ENCODE measurements around the gene CCDC172. TPM values are rescaled to one million over a fixed set of nuclear protein-coding genes. Genes with fewer than 3 reads are reported as not detected.
"Not testable (repeated sequence)": the region's sequence is repeated elsewhere in the genome, so short reads cannot be mapped to it uniquely, and the experiment has no call there.

Gene CCDC172
- total RNA-seq, 2 experiments from 2014 or later, result not detected

DNA sequence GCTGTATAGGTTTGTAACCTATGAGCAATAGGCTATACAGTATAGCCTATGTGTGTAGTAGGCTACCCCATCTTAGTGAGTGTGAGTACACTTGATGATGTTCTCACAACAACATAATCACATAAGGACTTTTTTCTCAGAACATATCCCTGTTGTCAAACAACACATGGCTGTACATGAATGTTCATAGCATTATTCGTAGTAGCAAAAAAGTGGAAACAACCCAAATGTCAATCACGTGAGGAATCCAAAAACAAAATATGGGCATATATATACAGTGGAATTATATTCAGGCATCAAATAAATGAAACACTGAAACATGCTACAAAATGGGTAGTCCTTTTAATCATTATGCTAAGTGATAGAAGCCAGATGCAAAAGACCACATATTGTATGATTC is 31.1 kb downstream of the CCDC172 start:
- ChIA-PET CTCF (no interaction called here), POLR2A (no interaction called here)
- H3K36me3 Mint-ChIP-seq, result no peaks in the 10 kb centered on the region
- H3K9me3 Mint-ChIP-seq, result peaks cover 13% of the 10 kb centered on the region
- intact Hi-C loops (cut with micrococcal nuclease), result no loop called here
- no peaks in the 10 kb centered on the region for H3K27me3 Mint-ChIP-seq
- H3K4me3 Mint-ChIP-seq, result no peak overlapping the region
- H3K27ac Mint-ChIP-seq, result no peak overlapping the region
- DNase-seq, result no peak
- H3K4me1 Mint-ChIP-seq (ENCODE audit: low read depth), result no peaks in the 10 kb centered on the region

GRCh38 chr10:116356833-116357232 is 32.6 kb downstream of the CCDC172 start:
- H3K27ac Mint-ChIP-seq, result no peak overlapping the region
- H3K4me1 Mint-ChIP-seq (ENCODE audit: low read depth), result no peaks in the 10 kb centered on the region
- ChIA-PET POLR2A (no interaction called here), CTCF (no interaction called here)
- no peaks in the 10 kb centered on the region for H3K27me3 Mint-ChIP-seq
- H3K9me3 Mint-ChIP-seq, result peaks cover 8% of the 10 kb centered on the region
- H3K4me3 Mint-ChIP-seq, result no peak overlapping the region
- intact Hi-C loops (cut with micrococcal nuclease), result no loop called here
- DNase-seq, result no peak
- H3K36me3 Mint-ChIP-seq, result no peaks in the 10 kb centered on the region

DNA sequence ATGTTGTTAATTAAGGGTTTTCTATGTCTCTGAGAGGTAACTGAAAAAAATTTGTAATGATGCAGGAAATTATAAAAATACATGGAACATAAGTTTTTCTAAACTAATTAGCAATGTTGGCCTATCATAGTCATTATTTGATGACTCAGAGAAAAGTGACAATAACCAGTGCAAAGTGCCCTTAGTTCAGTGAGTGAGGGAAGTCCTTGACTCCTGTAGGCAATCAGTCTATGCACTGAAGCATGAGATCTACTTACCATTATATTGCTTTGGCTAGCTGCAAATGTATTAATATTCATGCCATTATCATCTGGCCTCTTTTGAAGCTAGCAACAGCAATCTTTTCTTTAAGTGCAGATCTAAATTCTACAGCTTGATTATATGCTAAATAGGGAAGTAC is 40.6 kb downstream of the CCDC172 start:
- POLR2A ChIA-PET, result no interaction called here
- CTCF ChIA-PET, result no interaction called here
- no peaks in the 10 kb centered on the region for H3K9me3 Mint-ChIP-seq
- intact Hi-C loops (cut with micrococcal nuclease), result no loop called here
- no peaks in the 10 kb centered on the region for H3K4me1 Mint-ChIP-seq (ENCODE audit: low read depth)
- no peak overlapping the region for H3K4me3 Mint-ChIP-seq
- no peak overlapping the region for H3K27ac Mint-ChIP-seq
- DNase-seq, result no peak
- no peaks in the 10 kb centered on the region for H3K36me3 Mint-ChIP-seq
- H3K27me3 Mint-ChIP-seq, result no peaks in the 10 kb centered on the region

DNA sequence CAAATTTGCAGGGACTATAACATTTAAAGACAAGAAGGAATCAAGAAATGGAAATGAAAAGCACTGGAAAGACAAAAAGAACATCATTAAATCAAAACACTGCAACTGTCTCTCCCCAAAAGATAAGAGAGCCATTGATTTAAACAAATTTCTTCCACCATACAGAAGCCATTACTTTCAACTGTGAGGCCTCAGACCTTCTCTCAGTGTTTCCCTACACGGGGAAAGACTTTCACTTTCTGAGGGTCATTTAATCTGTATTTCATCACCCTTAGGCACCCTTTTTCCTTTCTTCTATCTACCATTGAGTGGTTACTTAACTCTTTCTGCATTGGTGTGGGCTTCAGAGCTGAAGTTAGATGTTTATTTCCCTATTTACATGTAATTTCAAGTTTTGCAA is 47.5 kb downstream of the CCDC172 start:
- POLR2A ChIA-PET, result no interaction called here
- DNase-seq, result no peak
- Mint-ChIP-seq H3K9me3 (no peaks in the 10 kb centered on the region), H3K4me1 (ENCODE audit: low read depth) (no peaks in the 10 kb centered on the region), H3K27me3 (peaks cover 3% of the 10 kb centered on the region), H3K4me3 (no peak overlapping the region), H3K27ac (no peak overlapping the region), H3K36me3 (no peaks in the 10 kb centered on the region)
- intact Hi-C loops (cut with micrococcal nuclease), result no loop called here
- CTCF ChIA-PET, result no interaction called here

DNA sequence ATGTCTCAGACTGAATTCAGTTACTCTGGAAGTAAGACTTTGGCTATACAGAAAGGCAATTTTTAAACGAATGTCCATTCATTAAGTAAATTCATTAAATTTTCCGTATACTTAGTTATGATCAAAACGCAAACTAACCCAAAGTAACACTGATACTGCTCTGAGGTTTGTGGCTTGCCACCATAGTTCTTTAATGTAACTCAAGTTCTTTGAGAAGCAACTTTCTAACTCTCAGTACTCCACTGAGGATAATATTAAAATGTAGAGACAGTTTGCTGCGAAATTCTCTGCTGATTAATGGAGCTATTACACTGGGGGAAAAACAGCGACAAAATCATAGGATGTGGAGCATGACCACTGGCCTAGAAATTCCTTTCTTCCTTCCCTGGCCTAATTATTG is 58.0 kb downstream of the CCDC172 start:
- CTCF ChIA-PET, result interaction anchor here (0.6 kb wide), 1 partner anchor 45 kb away, joined by 4 read pairs; the partner anchor contains the start of gene PNLIPRP3
- no peak for DNase-seq
- Mint-ChIP-seq H3K36me3 (no peaks in the 10 kb centered on the region), H3K27ac (no peak overlapping the region), H3K4me1 (ENCODE audit: low read depth) (no peaks in the 10 kb centered on the region), H3K27me3 (no peaks in the 10 kb centered on the region), H3K9me3 (no peaks in the 10 kb centered on the region), H3K4me3 (no peak overlapping the region)
- intact Hi-C loops (cut with micrococcal nuclease), result no loop called here
- POLR2A ChIA-PET, result no interaction called here

DNA sequence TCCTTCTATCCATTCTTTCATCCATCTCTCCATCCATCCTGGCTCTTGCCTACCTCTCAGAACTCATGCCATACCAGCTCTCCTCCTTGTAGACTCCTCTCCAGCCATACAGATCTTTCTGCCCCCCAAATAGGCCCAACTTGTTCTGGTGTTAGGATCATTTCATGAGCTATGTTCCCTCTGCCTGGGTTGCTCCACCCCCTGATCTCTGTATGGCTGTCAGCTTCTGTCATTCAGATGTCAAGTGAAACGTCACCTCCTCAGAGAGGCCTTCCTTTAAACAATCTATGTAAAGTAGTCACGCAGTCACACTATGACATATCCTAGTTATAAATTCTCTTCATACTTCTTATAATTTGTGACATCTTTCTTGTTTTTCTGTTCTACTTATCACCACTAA is 61.1 kb downstream of the CCDC172 start:
- ChIA-PET CTCF (interaction anchor here (1.1 to 2.7 kb wide), 4 partner anchors 8 to 1214 kb away, joined by 3 to 10 read pairs (median 5); no protein-coding TSS in a partner anchor), POLR2A (no interaction called here)
- Mint-ChIP-seq H3K27me3 (no peaks in the 10 kb centered on the region), H3K36me3 (no peaks in the 10 kb centered on the region), H3K27ac (no peak overlapping the region), H3K4me1 (ENCODE audit: low read depth) (no peaks in the 10 kb centered on the region), H3K9me3 (no peaks in the 10 kb centered on the region), H3K4me3 (no peak overlapping the region)
- DNase-seq, result no peak
- intact Hi-C loops (cut with micrococcal nuclease), result loop anchor here (5.0 kb wide), 2 partner anchors 588 to 678 kb away; no protein-coding TSS in a partner anchor

- DNase-seq, result no peak
- H3K9me3 Mint-ChIP-seq, result no peaks in the 10 kb centered on the region
- H3K4me1 Mint-ChIP-seq (ENCODE audit: low read depth), result no peaks in the 10 kb centered on the region
- H3K27ac Mint-ChIP-seq, result no peak overlapping the region
- ChIA-PET POLR2A (no interaction called here), CTCF (interaction anchor here (0.6 to 2.7 kb wide), 6 partner anchors 9 to 1215 kb away, joined by 3 to 10 read pairs (median 4); no protein-coding TSS in a partner anchor)
- no peak overlapping the region for H3K4me3 Mint-ChIP-seq
- intact Hi-C loops (cut with micrococcal nuclease), result loop anchor here (1.0 to 5.0 kb wide), 4 partner anchors 589 to 1215 kb away; no protein-coding TSS in a partner anchor
- no peaks in the 10 kb centered on the region for H3K27me3 Mint-ChIP-seq
- no peaks in the 10 kb centered on the region for H3K36me3 Mint-ChIP-seq
These were observed 62.0 kb downstream of the CCDC172 start for GRCh38 chr10:116385994-116386809.

DNA sequence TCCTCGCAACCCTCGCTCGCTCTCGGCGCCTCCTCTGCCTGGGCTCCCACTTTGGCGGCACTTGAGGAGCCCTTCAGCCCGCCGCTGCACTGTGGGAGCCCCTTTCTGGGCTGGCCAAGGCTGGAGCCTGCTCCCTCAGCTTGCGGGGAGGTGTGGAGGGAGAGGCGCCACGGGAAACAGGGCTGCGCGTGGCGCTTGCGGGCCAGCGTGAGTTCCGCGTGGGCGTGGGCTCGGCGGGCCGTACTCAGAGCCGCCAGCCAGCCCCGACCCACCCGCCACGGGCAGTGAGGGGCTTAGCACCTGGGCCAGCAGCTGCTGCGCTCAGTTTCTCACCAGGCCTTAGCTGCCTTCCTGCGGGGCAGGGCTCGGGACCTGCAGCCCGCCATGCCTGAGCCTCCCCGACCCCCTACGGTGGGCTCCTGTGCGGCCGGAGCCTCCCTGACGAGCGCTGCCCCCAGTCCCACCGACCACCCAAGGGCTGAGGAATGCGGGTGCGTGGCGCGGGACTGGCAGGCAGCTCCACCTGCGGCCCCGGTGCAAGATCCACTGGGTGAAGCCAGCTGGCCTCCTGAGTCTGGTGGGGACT is 69.1 kb downstream of the CCDC172 start:
- H3K4me1 Mint-ChIP-seq (ENCODE audit: low read depth); H3K9me3 Mint-ChIP-seq; H3K4me3 Mint-ChIP-seq; intact Hi-C loops (cut with micrococcal nuclease); DNase-seq; H3K36me3 Mint-ChIP-seq; H3K27me3 Mint-ChIP-seq; H3K27ac Mint-ChIP-seq; POLR2A ChIA-PET; CTCF ChIA-PET: not testable (repeated sequence)

GRCh38 chr10:116395223-116395985 is 71.2 kb downstream of the CCDC172 start:
- Mint-ChIP-seq H3K27ac (no peak overlapping the region), H3K9me3 (no peaks in the 10 kb centered on the region), H3K27me3 (peaks cover 2% of the 10 kb centered on the region), H3K4me1 (ENCODE audit: low read depth) (no peaks in the 10 kb centered on the region), H3K4me3 (no peak overlapping the region), H3K36me3 (no peaks in the 10 kb centered on the region)
- ChIA-PET POLR2A (no interaction called here), CTCF (interaction anchor here (1.3 kb wide), 1 partner anchor 11 kb away, joined by 3 read pairs; no protein-coding TSS in a partner anchor)
- DNase-seq, result no peak
- intact Hi-C loops (cut with micrococcal nuclease), result no loop called here

- Mint-ChIP-seq H3K4me1 (ENCODE audit: low read depth) (no peaks in the 10 kb centered on the region), H3K27me3 (peaks cover 2% of the 10 kb centered on the region), H3K9me3 (no peaks in the 10 kb centered on the region), H3K36me3 (no peaks in the 10 kb centered on the region), H3K4me3 (no peak overlapping the region), H3K27ac (no peak overlapping the region)
- intact Hi-C loops (cut with micrococcal nuclease), result no loop called here
- no peak for DNase-seq
- POLR2A ChIA-PET, result no interaction called here
- CTCF ChIA-PET, result no interaction called here
These were observed 74.0 kb downstream of the CCDC172 start for GRCh38 chr10:116398224-116398623.

GRCh38 chr10:116402858-116403257 is 78.6 kb downstream of the CCDC172 start:
- H3K36me3 Mint-ChIP-seq, result no peaks in the 10 kb centered on the region
- H3K4me3 Mint-ChIP-seq, result no peak overlapping the region
- DNase-seq, result no peak
- intact Hi-C loops (cut with micrococcal nuclease), result no loop called here
- CTCF ChIA-PET, result no interaction called here
- POLR2A ChIA-PET, result no interaction called here
- no peaks in the 10 kb centered on the region for H3K27me3 Mint-ChIP-seq
- no peaks in the 10 kb centered on the region for H3K9me3 Mint-ChIP-seq
- H3K4me1 Mint-ChIP-seq (ENCODE audit: low read depth), result no peaks in the 10 kb centered on the region
- H3K27ac Mint-ChIP-seq, result no peak overlapping the region

DNA sequence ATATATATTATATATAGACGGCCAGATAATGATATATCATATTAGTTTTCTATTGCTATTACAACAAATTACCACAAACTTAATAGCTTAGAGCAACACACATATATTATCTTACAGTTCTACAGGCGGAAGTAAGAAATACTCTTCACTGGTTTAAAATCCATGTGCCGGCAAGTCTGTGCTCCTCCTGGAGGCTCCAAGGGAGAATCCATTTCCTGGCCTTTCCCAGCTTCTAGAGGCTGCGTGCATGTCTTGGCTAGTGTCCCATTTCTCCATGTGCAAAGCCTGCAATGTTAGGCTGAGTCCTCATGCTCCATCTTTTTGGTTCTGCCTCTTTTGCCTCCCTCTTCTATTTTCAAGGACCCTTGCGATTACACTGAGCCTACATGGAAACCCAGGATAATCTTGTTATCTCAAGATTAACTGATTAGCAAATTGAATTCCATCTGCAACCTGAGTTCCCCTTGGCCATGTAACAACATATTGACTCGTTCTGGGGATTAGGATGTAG is 79.5 kb downstream of the CCDC172 start:
- ChIA-PET POLR2A (no interaction called here), CTCF (no interaction called here)
- H3K27me3 Mint-ChIP-seq, result no peaks in the 10 kb centered on the region
- DNase-seq, result no peak
- H3K36me3 Mint-ChIP-seq, result no peaks in the 10 kb centered on the region
- H3K4me3 Mint-ChIP-seq, result no peak overlapping the region
- H3K9me3 Mint-ChIP-seq, result no peaks in the 10 kb centered on the region
- intact Hi-C loops (cut with micrococcal nuclease), result no loop called here
- no peak overlapping the region for H3K27ac Mint-ChIP-seq
- H3K4me1 Mint-ChIP-seq (ENCODE audit: low read depth), result no peaks in the 10 kb centered on the region
